WTC11 (cell line): ENCODE measurements around the gene CMYA5.

Source experiments
- AR ChIP-seq: fragments of 250-450 bp; sonication (Bioruptor Pico); IDR thresholded peaks from 2 replicates; pipeline ENCODE4 v1.9.0; 2021; ENCODE audit warnings: mild to moderate bottlenecking
- ARID4B ChIP-seq: sonication (generic); formaldehyde crosslinking; IDR thresholded peaks from 2 replicates; pipeline ENCODE4 v1.8.0; 2023; ENCODE audit warnings: missing genetic modification reagents, mild to moderate bottlenecking, borderline replicate concordance
- PRDM15 ChIP-seq: sonication (generic); formaldehyde crosslinking; IDR thresholded peaks from 2 replicates; pipeline ENCODE4 v1.8.0; 2022; ENCODE audit warnings: missing genetic modification reagents

- no peak for TF ChIP-seq ARID4B
- no peak for TF ChIP-seq AR (CRISPR knock-in tag)
- no peak for TF ChIP-seq PRDM15 (CRISPR knock-in tag)
Measured at GRCh38 chr5:79832911-79833310, 143.3 kb downstream of the CMYA5 start.
